ENCODE data around the gene CNEP1R1. TPM values are rescaled to one million over a fixed set of nuclear protein-coding genes. Genes with fewer than 3 reads are reported as not detected.

The CNEP1R1 gene
- total and polyA plus RNA-seq, 9 of the 15 experiments (the other 6 are each of a cell fraction or from before 2014, with no cell fraction given) = 7.6 to 20.1 (median 10.6) TPM

DNA sequence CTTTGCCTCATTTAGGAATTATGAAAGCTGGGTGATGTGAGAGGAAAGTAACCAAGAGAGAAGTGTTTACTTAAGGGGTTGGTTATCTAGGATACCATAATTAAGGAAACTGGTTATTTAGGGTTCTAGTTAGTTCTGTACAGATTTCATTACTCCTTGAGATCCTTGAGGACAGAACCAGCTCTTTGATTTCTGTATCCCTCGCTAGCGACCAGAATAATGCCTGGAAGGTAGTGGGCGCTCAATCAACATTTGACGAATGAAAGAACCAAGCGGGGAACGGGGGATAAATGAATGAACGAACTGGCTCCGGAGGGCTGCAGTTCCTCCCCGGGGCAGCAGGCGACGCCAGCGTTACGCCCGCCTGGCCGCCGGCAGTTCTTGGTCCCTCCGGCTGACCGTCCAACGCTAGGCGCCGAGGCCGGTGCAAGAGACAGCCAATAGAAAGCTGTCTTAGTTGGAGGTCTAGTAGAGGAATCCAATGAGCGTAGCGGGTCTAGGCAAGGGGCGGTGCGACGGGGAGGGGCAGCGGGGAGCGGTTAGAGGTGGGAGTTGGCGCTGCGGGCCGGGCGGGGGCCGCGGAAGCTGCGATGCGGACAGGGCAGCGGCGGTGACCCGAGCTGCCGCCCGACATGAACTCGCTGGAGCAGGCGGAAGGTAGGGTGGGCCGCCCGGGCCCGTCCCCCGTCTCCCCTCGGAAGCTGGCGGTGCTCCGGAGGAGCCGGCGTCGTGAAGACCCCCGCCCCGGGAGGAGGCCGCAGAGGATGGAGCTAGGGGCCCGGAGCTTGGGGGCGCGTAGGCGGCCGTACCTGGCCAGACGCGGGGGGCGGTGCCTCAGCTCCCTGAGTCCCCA is at the start of gene CNEP1R1 (continued):
- TF ChIP-seq GATAD2A (IDR thresholded peaks at IDR 0.05) = no peak
- no peak for TF ChIP-seq EWSR1 (IDR thresholded peaks at IDR 0.05; ENCODE audit: borderline replicate concordance, low read depth, partially characterized antibody)
- TF ChIP-seq, protein P1, sequence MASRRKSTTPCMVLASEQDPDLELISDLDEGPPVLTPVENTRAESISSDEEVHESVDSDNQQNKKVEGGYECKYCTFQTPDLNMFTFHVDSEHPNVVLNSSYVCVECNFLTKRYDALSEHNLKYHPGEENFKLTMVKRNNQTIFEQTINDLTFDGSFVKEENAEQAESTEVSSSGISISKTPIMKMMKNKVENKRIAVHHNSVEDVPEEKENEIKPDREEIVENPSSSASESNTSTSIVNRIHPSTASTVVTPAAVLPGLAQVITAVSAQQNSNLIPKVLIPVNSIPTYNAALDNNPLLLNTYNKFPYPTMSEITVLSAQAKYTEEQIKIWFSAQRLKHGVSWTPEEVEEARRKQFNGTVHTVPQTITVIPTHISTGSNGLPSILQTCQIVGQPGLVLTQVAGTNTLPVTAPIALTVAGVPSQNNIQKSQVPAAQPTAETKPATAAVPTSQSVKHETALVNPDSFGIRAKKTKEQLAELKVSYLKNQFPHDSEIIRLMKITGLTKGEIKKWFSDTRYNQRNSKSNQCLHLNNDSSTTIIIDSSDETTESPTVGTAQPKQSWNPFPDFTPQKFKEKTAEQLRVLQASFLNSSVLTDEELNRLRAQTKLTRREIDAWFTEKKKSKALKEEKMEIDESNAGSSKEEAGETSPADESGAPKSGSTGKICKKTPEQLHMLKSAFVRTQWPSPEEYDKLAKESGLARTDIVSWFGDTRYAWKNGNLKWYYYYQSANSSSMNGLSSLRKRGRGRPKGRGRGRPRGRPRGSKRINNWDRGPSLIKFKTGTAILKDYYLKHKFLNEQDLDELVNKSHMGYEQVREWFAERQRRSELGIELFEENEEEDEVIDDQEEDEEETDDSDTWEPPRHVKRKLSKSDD (conservative IDR thresholded peaks at IDR 0.05; ENCODE audit: low read length) = no peak
- peak; percentile 94 for TF ChIP-seq TOE1 (IDR thresholded peaks at IDR 0.05; ENCODE audit: borderline replicate concordance)
- TF ChIP-seq TOE1 (CRISPR knock-in tag; IDR thresholded peaks at IDR 0.05; ENCODE audit: borderline replicate concordance, low read depth) = no peak
- TF ChIP-seq ATF7 (IDR thresholded peaks at IDR 0.05) = peak; percentile 80
- no peak for TF ChIP-seq DDX20 (tag; IDR thresholded peaks at IDR 0.05; ENCODE audit: low read depth)
- TF ChIP-seq NR3C1 (CRISPR knock-in tag; IDR thresholded peaks at IDR 0.05) = no peak
- no peak for TF ChIP-seq ARHGAP35 (IDR thresholded peaks at IDR 0.05; ENCODE audit: partially characterized antibody)
- TF ChIP-seq COPS2 (conservative IDR thresholded peaks at IDR 0.05) = no peak
- TF ChIP-seq MIER1 (IDR thresholded peaks at IDR 0.05; ENCODE audit: low read depth) = no peak
- peak; percentile 48 to 80; a peak in 3 of 4 replicates for TF ChIP-seq MNT (conservative IDR thresholded peaks at IDR 0.05)
- TF ChIP-seq CHAMP1 (IDR thresholded peaks at IDR 0.05) = peak; percentile 95
- TF ChIP-seq ZC3H4 (CRISPR knock-in tag; IDR thresholded peaks at IDR 0.05; ENCODE audit: borderline replicate concordance) = no peak
- no peak for TF ChIP-seq ZNF212 (CRISPR knock-in tag; IDR thresholded peaks at IDR 0.05)
- no peak for TF ChIP-seq EHMT2 (IDR thresholded peaks at IDR 0.05)
- TF ChIP-seq WHSC1 (IDR thresholded peaks at IDR 0.05; ENCODE audit: low read length) = no peak
- TF ChIP-seq E2F4 (CRISPR knock-in tag; IDR thresholded peaks at IDR 0.05; ENCODE audit: low read depth) = no peak
- no peak for TF ChIP-seq NR0B1 (IDR thresholded peaks at IDR 0.05; ENCODE audit: partially characterized antibody)
